ENCODE data around the gene MOSMO.

MOSMO gene

DNA sequence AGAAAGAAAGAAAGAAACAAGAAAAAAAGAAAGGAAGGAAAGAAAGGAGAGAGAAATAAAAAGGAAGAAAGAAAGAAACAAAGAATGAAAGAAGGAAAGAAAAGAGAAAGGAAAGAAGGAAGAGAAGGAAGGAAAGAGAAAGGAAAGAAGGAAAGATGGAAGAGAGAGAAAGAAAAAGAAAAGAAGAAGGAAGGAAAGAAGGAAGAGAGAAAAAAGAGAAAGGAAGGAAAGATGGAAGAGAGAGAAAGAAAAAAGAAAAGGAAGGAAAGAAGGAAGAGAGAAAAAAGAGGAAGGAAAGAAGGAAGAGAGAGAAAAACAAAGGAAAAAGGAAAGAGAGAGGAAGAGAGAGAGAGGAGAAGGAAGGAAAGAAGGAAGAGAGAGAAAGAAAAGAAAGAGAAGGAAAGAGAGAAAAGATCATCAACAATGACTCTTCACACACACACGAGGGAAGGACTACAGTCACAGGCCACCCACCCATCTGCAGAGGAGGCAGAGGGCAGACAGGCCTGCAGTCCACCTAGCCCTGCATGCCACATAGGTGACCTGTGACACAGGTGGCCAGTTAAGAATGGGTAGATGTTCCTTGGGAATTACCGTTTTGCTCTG lies 108.3 kb downstream of the MOSMO start:
- Histone ChIP-seq H3K4me1 (ENCODE audit: insufficient read depth, poor library complexity, severe bottlenecking) (peaks cover 7% of the 10 kb centered on the region), H3K27ac (ENCODE audit: poor library complexity, severe bottlenecking) (no peak overlapping the region), H3K9me3 (ENCODE audit: severe bottlenecking) (no peaks in the 10 kb centered on the region), H3K4me3 (ENCODE audit: severe bottlenecking) (no peak overlapping the region), H3K27me3 (ENCODE audit: insufficient read depth, poor library complexity, severe bottlenecking) (no peaks in the 10 kb centered on the region), H3K36me3 (ENCODE audit: low read depth) (no peaks in the 10 kb centered on the region)
- no peak for DNase-seq (ENCODE audit: low spot score)
- TF ChIP-seq, protein P1, sequence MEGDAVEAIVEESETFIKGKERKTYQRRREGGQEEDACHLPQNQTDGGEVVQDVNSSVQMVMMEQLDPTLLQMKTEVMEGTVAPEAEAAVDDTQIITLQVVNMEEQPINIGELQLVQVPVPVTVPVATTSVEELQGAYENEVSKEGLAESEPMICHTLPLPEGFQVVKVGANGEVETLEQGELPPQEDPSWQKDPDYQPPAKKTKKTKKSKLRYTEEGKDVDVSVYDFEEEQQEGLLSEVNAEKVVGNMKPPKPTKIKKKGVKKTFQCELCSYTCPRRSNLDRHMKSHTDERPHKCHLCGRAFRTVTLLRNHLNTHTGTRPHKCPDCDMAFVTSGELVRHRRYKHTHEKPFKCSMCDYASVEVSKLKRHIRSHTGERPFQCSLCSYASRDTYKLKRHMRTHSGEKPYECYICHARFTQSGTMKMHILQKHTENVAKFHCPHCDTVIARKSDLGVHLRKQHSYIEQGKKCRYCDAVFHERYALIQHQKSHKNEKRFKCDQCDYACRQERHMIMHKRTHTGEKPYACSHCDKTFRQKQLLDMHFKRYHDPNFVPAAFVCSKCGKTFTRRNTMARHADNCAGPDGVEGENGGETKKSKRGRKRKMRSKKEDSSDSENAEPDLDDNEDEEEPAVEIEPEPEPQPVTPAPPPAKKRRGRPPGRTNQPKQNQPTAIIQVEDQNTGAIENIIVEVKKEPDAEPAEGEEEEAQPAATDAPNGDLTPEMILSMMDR (IDR thresholded peaks at IDR 0.05; ENCODE audit: poor library complexity, severe bottlenecking) = no peak
- ATAC-seq (ENCODE audit: low read depth) = no peak

DNA sequence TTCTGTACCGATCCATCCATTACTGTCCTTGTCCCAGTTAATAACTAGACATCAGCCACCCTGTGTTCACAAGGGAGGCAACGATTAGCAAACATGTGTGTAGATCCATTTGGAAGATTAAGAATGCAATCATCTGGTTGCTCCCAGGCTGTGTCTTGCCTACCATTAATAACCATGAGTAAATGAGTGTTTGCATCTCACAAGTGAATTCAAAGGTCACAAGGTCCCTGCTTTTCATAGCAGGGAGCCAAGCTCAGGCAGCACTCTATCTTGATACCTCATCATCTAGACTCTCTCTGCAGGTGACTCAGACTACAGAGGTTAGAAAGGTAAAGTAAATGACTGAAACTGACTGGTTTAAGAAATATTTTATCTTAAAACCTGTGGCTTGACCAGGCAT lies 109.7 kb downstream of the MOSMO start:
- Histone ChIP-seq H3K27ac (ENCODE audit: poor library complexity, severe bottlenecking) (no peak overlapping the region), H3K9me3 (ENCODE audit: severe bottlenecking) (no peaks in the 10 kb centered on the region), H3K27me3 (ENCODE audit: insufficient read depth, poor library complexity, severe bottlenecking) (no peaks in the 10 kb centered on the region), H3K4me3 (ENCODE audit: severe bottlenecking) (no peak overlapping the region), H3K36me3 (ENCODE audit: low read depth) (no peaks in the 10 kb centered on the region), H3K4me1 (ENCODE audit: insufficient read depth, poor library complexity, severe bottlenecking) (peaks cover 7% of the 10 kb centered on the region)
- ATAC-seq (ENCODE audit: low read depth) (peak; percentile 85), DNase-seq (ENCODE audit: low spot score) (no peak)
- TF ChIP-seq, protein P1 (IDR thresholded peaks at IDR 0.05; ENCODE audit: poor library complexity, severe bottlenecking) = no peak

DNA sequence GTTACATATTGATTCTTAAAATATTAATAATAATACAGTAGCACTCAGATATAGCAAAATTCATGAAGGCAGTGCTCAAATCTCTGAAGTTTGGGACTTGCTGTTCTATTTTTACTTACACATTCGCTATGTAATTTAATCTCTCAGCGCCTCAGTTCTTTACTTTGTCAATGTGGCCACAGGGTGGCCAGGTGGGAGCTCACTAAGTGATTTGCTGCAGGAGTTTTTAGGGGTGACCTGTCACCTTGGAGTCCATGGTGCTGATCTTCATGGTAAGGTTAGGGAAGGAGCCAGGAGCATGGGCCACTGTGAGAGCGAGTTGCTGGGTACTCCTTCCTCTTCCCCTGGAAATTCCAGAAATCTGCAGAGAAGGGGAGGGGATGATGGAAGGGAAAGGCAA lies 112.5 kb downstream of the MOSMO start:
- TF ChIP-seq, protein P1 (IDR thresholded peaks at IDR 0.05; ENCODE audit: poor library complexity, severe bottlenecking) = no peak
- no peaks in the 10 kb centered on the region for H3K27me3 ChIP-seq (ENCODE audit: insufficient read depth, poor library complexity, severe bottlenecking)
- ATAC-seq (ENCODE audit: low read depth) (no peak), DNase-seq (ENCODE audit: low spot score) (no peak)
- no peak overlapping the region for H3K27ac ChIP-seq (ENCODE audit: poor library complexity, severe bottlenecking)
- no peaks in the 10 kb centered on the region for H3K36me3 ChIP-seq (ENCODE audit: low read depth)
- peaks cover 7% of the 10 kb centered on the region for H3K4me1 ChIP-seq (ENCODE audit: insufficient read depth, poor library complexity, severe bottlenecking)
- H3K9me3 ChIP-seq (ENCODE audit: severe bottlenecking) = no peaks in the 10 kb centered on the region
- no peak overlapping the region for H3K4me3 ChIP-seq (ENCODE audit: severe bottlenecking)

DNA sequence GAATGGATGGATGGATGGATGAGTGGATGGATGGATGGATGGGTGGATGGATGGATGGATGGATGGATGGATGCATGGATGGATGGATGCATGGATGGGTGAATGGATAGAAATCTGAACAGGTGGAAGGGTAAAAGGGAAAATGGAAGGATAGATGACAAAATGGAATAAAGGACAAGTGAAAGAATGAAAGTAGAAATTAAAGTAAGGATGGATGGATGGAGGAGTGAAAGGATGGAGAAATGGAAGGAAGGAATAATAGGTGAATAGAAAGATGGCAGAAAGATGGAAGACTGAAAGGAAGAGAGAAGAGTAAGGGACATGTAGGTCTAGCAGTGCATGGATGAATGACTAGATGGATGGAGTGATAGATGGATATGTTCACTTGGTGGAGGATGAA lies 114.3 kb downstream of the MOSMO start:
- DNase-seq (ENCODE audit: low spot score) (no peak), ATAC-seq (ENCODE audit: low read depth) (no peak)
- no peaks in the 10 kb centered on the region for H3K36me3 ChIP-seq (ENCODE audit: low read depth)
- no peaks in the 10 kb centered on the region for H3K9me3 ChIP-seq (ENCODE audit: severe bottlenecking)
- TF ChIP-seq, protein P1 (IDR thresholded peaks at IDR 0.05; ENCODE audit: poor library complexity, severe bottlenecking) = no peak
- no peaks in the 10 kb centered on the region for H3K27me3 ChIP-seq (ENCODE audit: insufficient read depth, poor library complexity, severe bottlenecking)
- H3K27ac ChIP-seq (ENCODE audit: poor library complexity, severe bottlenecking) = no peak overlapping the region
- H3K4me3 ChIP-seq (ENCODE audit: severe bottlenecking) = no peak overlapping the region
- H3K4me1 ChIP-seq (ENCODE audit: insufficient read depth, poor library complexity, severe bottlenecking) = peaks cover 7% of the 10 kb centered on the region

DNA sequence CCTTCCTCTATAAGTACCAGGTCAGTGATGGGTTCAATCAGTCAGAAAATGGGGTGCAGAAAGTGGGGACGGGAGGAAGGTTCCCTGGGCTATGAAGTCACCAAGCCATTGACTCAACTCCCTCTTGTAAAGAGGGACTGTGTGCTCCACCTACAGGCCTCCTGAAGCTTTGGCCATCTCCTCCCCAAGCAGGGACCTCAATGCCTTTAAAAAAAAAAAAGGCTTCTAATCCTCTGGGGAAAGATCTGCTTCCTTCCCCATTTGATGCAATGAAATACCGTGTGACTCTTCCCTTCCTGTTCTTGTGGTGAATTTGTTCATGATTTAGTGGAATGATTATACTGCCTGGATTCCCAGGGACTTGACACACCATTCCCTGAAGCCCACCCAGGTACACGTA lies 115.2 kb downstream of the MOSMO start:
- Histone ChIP-seq H3K4me1 (ENCODE audit: insufficient read depth, poor library complexity, severe bottlenecking) (no peaks in the 10 kb centered on the region), H3K4me3 (ENCODE audit: severe bottlenecking) (no peak overlapping the region), H3K27ac (ENCODE audit: poor library complexity, severe bottlenecking) (no peak overlapping the region), H3K27me3 (ENCODE audit: insufficient read depth, poor library complexity, severe bottlenecking) (no peaks in the 10 kb centered on the region), H3K36me3 (ENCODE audit: low read depth) (no peaks in the 10 kb centered on the region), H3K9me3 (ENCODE audit: severe bottlenecking) (no peaks in the 10 kb centered on the region)
- TF ChIP-seq, protein P1 (IDR thresholded peaks at IDR 0.05; ENCODE audit: poor library complexity, severe bottlenecking) = no peak
- no peak for ATAC-seq (ENCODE audit: low read depth)
- DNase-seq (ENCODE audit: low spot score) = no peak

Data from RWPE2 (cell line).